SK-N-SH treated with all-trans-retinoic acid at 6 μM for 48 hours (cell line): ENCODE measurements around the gene CD74.

ENCODE experiments used
- ATAC-seq: fragments of 200-7000 bp; cut with Tn5 transposase; 3 replicates; pipeline ENCODE4 v1.9.1; 2020; ENCODE audit warnings: mild to moderate bottlenecking, moderate library complexity
- ARNTL ChIP-seq: fragments of 450-650 bp; formaldehyde crosslinking; IDR thresholded peaks from 2 replicates; pipeline ENCODE4 v1.5.0; 2020; ENCODE audit warnings: low read depth, mild to moderate bottlenecking, moderate library complexity, borderline replicate concordance
- CSDC2 ChIP-seq: fragments of 250-450 bp; sonication (Bioruptor Pico); IDR thresholded peaks from 2 replicates; pipeline ENCODE4 v1.5.0; 2020; ENCODE audit warnings: mild to moderate bottlenecking, moderate library complexity
- ESRRG ChIP-seq: fragments of 250-450 bp; sonication (Bioruptor Pico); IDR thresholded peaks from 2 replicates; pipeline ENCODE4 v1.6.1; 2021; ENCODE audit warnings: mild to moderate bottlenecking
- GLIS3 ChIP-seq: fragments of 250-450 bp; sonication (Bioruptor Pico); IDR thresholded peaks from 2 replicates; pipeline ENCODE4 v1.5.0; 2020; ENCODE audit warnings: mild to moderate bottlenecking, moderate library complexity
- ISL1 ChIP-seq: fragments of 250-450 bp; sonication (Bioruptor Pico); IDR thresholded peaks from 2 replicates; pipeline ENCODE4 v2.1.2; 2022; ENCODE audit warnings: mild to moderate bottlenecking, moderate library complexity
- OSR1 ChIP-seq: fragments of 250-450 bp; sonication (Bioruptor Pico); IDR thresholded peaks from 2 replicates; pipeline ENCODE4 v1.8.0; 2022; ENCODE audit warnings: moderate library complexity, mild to moderate bottlenecking, inconsistent platforms
- PPARA ChIP-seq: fragments of 250-450 bp; sonication (Bioruptor Pico); IDR thresholded peaks from 2 replicates; pipeline ENCODE4 v1.5.0; 2020; ENCODE audit warnings: mild to moderate bottlenecking, borderline replicate concordance
- SNAI2 ChIP-seq: fragments of 250-450 bp; sonication (Bioruptor Pico); IDR thresholded peaks from 2 replicates; pipeline ENCODE4 v1.5.0; 2020; ENCODE audit warnings: mild to moderate bottlenecking, moderate library complexity
- TCF4 ChIP-seq: fragments of 250-450 bp; sonication (Bioruptor Pico); IDR thresholded peaks from 2 replicates; pipeline ENCODE4 v1.8.0; 2021; ENCODE audit warnings: mild to moderate bottlenecking, moderate library complexity, borderline replicate concordance
- TOX ChIP-seq: fragments of 250-450 bp; sonication (Bioruptor Pico); IDR thresholded peaks from 2 replicates; pipeline ENCODE4 v1.8.0; 2021; ENCODE audit warnings: mild to moderate bottlenecking, moderate library complexity, borderline replicate concordance
- ZFP30 ChIP-seq: fragments of 450-650 bp; formaldehyde crosslinking; IDR thresholded peaks from 2 replicates; pipeline ENCODE4 v1.5.0; 2022; ENCODE audit warnings: mild to moderate bottlenecking, moderate library complexity
- ZNF565 ChIP-seq: fragments of 450-650 bp; formaldehyde crosslinking; conservative IDR thresholded peaks from 2 replicates; pipeline ENCODE4 v1.5.0; 2020; ENCODE audit warnings: low read depth, mild to moderate bottlenecking, moderate library complexity
- ZNF70 ChIP-seq: fragments of 450-650 bp; formaldehyde crosslinking; IDR thresholded peaks from 2 replicates; pipeline ENCODE4 v1.5.0; 2020; ENCODE audit warnings: mild to moderate bottlenecking, moderate library complexity
- ZNF8 ChIP-seq: fragments of 450-650 bp; formaldehyde crosslinking; IDR thresholded peaks from 2 replicates; pipeline ENCODE4 v1.5.0; 2020; ENCODE audit warnings: mild to moderate bottlenecking, moderate library complexity
- TF ChIP-seq, protein P1 (sequence below): fragments of 250-450 bp; sonication (Bioruptor Pico); IDR thresholded peaks from 2 replicates; pipeline ENCODE4 v1.5.0; 2020; ENCODE audit warnings: mild to moderate bottlenecking, moderate library complexity
- TF ChIP-seq, protein P2 (sequence below): fragments of 250-450 bp; sonication (Bioruptor Pico); IDR thresholded peaks from 2 replicates; pipeline ENCODE4 v1.8.0; 2021; ENCODE audit warnings: low read depth, mild to moderate bottlenecking, moderate library complexity, borderline replicate concordance
- TF ChIP-seq, protein P3 (sequence below): fragments of 250-450 bp; sonication (Bioruptor Pico); IDR thresholded peaks from 2 replicates; pipeline ENCODE4 v1.8.0; 2020; ENCODE audit warnings: mild to moderate bottlenecking, moderate library complexity, borderline replicate concordance
- TF ChIP-seq, protein P4 (sequence below): fragments of 250-450 bp; sonication (Bioruptor Pico); IDR thresholded peaks from 2 replicates; pipeline ENCODE4 v1.5.1; 2020; ENCODE audit warnings: low read depth, mild to moderate bottlenecking, moderate library complexity

CD74 gene

DNA sequence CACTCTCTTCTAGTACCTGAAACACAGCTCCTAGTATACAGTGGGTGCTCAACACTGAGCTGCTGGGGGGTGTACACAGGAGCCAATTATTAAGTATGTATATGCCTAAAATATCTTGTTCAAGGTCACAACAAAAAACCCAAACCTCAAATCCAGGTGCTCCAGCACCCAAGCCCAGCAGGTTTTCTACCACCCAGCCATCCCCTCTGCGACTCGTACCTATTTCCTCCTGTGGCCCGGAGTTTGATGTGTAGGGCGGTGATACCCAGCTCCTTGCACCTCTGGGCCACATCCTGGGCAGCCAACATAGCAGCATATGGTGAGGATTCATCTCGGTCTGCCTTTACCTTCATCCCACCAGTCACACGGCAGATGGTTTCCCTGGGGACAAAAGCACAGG is 33.9 kb upstream of the CD74 start:
- no peak for ATAC-seq
- TF ChIP-seq OSR1 (CRISPR knock-in tag) (no peak), ISL1 (CRISPR knock-in tag) (no peak), TCF4 (no peak), CSDC2 (no peak), ESRRG (CRISPR knock-in tag) (no peak), ARNTL (CRISPR knock-in tag) (no peak)
- TF ChIP-seq, protein P1, sequence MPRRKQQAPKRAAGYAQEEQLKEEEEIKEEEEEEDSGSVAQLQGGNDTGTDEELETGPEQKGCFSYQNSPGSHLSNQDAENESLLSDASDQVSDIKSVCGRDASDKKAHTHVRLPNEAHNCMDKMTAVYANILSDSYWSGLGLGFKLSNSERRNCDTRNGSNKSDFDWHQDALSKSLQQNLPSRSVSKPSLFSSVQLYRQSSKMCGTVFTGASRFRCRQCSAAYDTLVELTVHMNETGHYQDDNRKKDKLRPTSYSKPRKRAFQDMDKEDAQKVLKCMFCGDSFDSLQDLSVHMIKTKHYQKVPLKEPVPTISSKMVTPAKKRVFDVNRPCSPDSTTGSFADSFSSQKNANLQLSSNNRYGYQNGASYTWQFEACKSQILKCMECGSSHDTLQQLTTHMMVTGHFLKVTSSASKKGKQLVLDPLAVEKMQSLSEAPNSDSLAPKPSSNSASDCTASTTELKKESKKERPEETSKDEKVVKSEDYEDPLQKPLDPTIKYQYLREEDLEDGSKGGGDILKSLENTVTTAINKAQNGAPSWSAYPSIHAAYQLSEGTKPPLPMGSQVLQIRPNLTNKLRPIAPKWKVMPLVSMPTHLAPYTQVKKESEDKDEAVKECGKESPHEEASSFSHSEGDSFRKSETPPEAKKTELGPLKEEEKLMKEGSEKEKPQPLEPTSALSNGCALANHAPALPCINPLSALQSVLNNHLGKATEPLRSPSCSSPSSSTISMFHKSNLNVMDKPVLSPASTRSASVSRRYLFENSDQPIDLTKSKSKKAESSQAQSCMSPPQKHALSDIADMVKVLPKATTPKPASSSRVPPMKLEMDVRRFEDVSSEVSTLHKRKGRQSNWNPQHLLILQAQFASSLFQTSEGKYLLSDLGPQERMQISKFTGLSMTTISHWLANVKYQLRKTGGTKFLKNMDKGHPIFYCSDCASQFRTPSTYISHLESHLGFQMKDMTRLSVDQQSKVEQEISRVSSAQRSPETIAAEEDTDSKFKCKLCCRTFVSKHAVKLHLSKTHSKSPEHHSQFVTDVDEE (CRISPR knock-in tag): no peak
- TF ChIP-seq, protein P2, sequence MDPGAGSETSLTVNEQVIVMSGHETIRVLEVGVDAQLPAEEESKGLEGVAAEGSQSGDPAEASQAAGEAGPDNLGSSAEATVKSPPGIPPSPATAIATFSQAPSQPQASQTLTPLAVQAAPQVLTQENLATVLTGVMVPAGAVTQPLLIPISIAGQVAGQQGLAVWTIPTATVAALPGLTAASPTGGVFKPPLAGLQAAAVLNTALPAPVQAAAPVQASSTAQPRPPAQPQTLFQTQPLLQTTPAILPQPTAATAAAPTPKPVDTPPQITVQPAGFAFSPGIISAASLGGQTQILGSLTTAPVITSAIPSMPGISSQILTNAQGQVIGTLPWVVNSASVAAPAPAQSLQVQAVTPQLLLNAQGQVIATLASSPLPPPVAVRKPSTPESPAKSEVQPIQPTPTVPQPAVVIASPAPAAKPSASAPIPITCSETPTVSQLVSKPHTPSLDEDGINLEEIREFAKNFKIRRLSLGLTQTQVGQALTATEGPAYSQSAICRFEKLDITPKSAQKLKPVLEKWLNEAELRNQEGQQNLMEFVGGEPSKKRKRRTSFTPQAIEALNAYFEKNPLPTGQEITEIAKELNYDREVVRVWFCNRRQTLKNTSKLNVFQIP (CRISPR knock-in tag): no peak

DNA sequence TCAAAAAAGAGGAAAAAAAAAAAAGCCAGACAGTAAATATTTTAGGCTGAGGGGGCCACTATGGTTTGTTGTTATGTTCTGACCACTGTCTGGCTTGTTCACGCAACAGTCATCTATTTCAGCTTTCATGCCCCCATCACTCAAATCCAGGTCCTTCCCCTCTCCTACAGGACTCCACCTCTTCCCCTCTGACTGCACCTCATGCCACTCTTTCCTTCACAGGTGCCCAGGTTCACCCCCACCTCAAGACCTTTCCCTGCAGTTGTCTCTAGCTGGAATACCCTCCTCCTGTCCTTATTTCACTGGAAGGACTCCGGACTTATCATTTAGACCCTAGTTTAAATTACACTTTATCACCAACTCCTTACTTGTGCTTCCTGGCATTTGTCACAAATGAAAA is 33.4 kb upstream of the CD74 start:
- no peak for ATAC-seq
- TF ChIP-seq TCF4: no peak
- TF ChIP-seq CSDC2: no peak
- TF ChIP-seq OSR1 (CRISPR knock-in tag): no peak
- no peak for TF ChIP-seq PPARA (CRISPR knock-in tag)
- no peak for TF ChIP-seq ZNF565 (CRISPR knock-in tag)
- TF ChIP-seq ESRRG (CRISPR knock-in tag): no peak
- no peak for TF ChIP-seq ZNF70
- no peak for TF ChIP-seq ISL1 (CRISPR knock-in tag)
- no peak for TF ChIP-seq ZNF8 (CRISPR knock-in tag)

DNA sequence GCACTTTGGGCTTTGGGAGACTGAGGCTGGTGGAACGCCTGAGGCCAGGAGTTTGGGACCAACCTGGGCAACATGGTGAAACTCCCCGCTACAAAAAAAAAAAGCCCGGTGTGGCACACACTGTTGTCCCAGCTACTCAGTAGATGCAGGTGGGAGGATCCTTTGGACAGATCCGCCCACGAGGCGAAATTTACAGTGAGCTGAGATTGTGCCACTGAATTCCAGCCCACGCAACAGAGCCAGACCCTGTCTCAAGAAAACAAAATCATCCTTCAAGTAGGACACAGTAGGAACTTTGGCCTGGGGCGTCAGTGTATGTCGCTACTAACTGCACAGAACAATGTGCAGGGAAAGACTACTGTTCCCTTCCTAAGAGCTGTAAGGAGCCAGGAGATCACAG is 32.1 kb upstream of the CD74 start:
- no peak for ATAC-seq
- TF ChIP-seq ZNF8 (CRISPR knock-in tag) (no peak), GLIS3 (CRISPR knock-in tag) (no peak), ZFP30 (CRISPR knock-in tag) (no peak), ZNF70 (no peak), PPARA (CRISPR knock-in tag) (no peak), TOX (no peak), SNAI2 (CRISPR knock-in tag) (no peak)
- TF ChIP-seq, protein P1 (CRISPR knock-in tag): no peak
- TF ChIP-seq, protein P3, sequence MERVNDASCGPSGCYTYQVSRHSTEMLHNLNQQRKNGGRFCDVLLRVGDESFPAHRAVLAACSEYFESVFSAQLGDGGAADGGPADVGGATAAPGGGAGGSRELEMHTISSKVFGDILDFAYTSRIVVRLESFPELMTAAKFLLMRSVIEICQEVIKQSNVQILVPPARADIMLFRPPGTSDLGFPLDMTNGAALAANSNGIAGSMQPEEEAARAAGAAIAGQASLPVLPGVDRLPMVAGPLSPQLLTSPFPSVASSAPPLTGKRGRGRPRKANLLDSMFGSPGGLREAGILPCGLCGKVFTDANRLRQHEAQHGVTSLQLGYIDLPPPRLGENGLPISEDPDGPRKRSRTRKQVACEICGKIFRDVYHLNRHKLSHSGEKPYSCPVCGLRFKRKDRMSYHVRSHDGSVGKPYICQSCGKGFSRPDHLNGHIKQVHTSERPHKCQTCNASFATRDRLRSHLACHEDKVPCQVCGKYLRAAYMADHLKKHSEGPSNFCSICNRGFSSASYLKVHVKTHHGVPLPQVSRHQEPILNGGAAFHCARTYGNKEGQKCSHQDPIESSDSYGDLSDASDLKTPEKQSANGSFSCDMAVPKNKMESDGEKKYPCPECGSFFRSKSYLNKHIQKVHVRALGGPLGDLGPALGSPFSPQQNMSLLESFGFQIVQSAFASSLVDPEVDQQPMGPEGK (CRISPR knock-in tag): no peak

DNA sequence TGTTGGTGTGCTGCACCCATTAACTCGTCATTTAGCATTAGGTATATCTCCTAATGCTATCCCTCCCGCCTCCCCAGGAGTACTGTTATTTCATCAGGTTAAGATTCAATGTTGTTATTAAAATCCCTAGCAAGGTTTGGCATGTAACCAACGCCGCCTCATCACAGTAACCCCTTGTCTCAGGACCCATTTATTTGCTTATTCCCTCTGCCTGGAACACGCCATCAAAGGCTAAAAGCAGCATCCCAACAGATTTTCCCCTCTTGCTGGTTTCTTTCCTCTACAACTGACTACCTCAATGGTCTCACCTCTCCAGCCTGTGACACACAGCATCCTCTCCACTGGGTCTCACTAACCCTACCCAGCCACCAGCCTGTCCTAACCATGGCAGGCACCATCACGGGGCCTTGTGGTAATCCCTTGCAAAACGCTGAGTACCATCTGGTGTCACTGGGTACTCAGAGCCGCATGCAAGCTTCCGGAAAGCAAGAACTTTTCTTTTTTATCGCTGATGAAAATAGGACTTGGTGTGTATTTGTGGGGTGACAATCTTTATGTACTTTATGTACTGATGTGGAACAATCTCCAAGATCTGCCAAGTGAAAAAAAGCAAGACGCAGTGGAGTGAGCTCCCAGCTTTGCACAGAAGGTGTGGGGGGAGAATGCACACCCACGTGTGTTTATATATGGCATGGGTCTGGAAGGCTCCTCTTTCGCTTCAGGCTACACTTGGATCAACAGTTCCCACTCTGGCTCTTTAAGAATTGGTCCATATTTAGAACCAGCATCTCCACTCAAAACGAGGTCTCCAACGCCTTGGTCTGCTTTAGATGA is 30.7 kb upstream of the CD74 start:
- TF ChIP-seq ISL1 (CRISPR knock-in tag) (no peak), GLIS3 (CRISPR knock-in tag) (0 out of 2 replicates have a peak, but pooled peaks have one; percentile 57), TOX (no peak)
- TF ChIP-seq, protein P4, sequence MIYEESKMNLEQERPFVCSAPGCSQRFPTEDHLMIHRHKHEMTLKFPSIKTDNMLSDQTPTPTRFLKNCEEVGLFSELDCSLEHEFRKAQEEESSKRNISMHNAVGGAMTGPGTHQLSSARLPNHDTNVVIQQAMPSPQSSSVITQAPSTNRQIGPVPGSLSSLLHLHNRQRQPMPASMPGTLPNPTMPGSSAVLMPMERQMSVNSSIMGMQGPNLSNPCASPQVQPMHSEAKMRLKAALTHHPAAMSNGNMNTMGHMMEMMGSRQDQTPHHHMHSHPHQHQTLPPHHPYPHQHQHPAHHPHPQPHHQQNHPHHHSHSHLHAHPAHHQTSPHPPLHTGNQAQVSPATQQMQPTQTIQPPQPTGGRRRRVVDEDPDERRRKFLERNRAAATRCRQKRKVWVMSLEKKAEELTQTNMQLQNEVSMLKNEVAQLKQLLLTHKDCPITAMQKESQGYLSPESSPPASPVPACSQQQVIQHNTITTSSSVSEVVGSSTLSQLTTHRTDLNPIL: peak; percentile 8
- no peak for ATAC-seq
